HG03432 (cell line): ENCODE data around the gene PTPRM.

Experiments used
- ATAC-seq: cut with Tn5 transposase; IDR thresholded peaks from one replicate; pipeline ENCODE4 v1.9.1; 2021; ENCODE audit warnings: mild to moderate bottlenecking, moderate library complexity; ENCODE audit not compliant: unreplicated experiment

The PTPRM gene

DNA sequence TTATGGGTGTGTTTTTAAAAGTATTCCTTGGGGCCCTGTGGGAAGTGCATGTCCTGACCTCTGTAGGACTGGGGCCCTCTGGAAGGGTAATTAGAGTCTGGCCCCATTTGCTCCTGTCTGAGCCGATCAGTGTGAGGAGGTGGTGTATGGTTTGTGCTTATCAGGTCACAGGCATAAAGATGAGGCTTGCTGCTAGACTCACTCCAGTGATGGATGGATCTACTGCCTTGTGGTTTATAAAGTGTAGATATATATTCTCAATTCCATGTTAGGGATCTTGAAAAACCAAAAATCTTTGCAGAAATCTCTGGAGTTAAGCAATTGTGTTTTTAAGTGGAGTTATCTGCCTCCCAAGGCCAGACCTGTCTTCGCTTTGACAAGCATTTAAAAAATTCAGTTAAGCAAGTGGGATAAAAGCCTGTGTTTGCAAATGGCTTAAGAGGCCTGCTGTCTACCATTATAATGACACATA, 182.4 kb downstream of the PTPRM start:
- no peak for ATAC-seq

DNA sequence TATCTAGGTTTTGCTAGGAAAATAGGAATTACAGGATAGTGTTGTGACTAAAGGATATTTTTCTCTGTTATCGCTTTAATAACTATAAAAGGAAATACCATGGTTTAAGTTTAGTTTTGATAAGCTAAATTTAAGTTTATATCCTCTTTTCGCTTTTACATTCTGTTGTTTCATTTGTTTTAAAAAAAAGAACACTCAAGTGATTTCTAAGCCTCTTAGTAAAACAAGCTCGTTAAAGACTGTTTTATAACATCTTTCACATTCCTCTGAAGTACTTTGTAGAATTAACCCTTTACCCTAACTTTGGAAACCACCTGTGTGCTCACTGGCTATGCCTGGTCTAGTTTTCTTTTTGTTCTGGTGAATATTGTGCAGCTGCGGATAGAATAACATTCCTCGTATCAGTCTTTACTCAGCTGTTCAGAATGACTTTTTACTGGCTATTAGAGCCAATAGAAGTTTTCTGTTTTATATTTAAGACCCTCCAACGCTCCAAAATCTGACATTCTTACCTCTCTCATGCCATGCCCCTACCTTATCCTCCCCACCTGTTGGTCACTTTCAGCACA, 183.1 kb downstream of the PTPRM start:
- no peak for ATAC-seq

DNA sequence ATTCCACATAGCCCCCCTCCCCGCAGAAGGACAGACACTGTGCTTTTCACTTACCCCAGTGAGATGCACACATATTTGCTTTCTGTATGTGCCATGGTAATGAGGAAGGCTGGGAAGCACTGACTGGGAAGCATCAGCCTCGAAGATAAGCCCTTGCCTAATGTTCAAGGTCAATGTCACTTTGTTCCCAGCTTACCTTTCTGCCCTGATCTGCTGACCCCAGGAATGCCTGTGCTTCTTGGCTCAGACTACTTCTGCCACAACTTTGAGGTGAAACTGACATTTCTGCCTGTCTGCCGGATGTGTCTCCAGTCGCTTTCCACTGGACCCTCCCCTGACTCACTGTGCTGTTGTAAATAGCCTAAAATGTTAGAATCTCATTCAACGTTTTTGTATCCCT, 183.8 kb downstream of the PTPRM start:
- no peak for ATAC-seq

DNA sequence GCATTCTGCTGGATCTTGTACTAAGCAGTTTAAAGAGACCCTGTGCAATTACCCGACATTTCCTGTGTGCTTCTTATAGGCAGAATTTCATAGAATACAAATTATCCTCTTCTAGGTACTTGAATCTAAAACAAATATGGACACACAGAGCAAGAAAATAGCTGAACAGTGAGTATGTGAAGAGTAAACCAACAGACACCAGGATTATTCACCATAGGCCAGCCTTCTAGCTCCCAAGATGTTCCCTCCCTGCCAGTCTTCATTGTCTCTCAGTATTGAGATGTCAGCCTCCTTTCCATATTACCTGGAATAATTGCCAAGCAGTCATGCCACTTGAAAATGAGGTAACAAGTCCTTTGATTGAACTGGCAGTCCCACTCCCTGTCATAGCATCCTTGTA, 187.1 kb downstream of the PTPRM start:
- ATAC-seq, result no peak

DNA sequence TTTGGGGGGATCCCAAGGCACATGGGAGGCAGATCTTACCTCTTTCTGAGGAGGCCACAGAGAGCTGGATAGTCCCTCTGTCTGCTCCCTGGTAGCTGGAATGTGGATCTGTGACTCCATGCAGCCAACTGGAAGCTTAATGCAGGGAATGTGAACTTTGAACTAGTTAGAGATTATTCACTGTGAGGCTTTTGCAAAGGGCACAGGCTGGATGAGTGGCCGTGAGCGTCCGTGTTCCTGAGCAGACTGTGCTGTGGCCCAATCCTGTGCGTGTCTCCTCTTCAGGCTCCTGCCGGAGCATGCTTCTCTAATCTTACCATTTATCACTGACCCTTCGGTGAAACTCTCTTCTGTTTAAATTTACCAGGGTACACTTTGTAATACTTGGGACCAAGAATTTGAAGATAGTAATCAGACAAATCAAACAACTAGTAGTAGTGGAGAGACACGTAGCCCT, 187.6 kb downstream of the PTPRM start:
- ATAC-seq, result no peak

DNA sequence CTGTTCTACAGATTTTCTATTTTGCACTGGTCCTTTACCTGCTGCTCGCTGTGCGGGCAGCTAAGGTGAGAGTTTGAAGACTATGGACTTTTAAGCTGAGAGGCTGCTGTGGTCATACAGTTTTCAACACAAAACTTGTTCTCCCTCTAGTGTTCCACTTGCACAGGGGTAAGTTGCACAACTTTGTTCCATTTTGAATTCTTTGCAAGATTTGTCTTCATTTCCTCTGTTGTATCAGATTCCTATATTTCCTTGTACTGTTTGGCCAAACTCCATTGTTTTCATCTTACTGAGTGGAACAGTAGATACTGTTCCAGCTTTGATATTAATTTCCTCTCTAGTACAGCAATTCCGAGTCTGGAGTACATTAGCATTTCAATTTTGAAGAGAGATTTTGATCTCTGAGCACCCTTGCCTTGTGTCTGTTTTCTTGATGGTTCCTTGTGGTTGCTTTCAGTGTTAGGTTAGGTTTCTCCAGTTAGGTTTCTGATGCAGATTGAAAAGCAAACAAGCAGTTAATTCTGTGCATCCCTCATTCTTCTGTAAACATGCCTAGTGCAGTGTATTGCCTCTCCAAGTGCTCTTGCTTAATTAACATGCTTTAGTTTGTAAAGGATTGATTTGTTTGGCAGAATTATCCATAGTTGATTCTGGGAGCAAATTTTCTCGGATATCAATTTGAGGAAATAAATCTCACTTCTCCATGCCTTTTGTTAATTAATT, 188.8 kb downstream of the PTPRM start:
- ATAC-seq, result no peak

DNA sequence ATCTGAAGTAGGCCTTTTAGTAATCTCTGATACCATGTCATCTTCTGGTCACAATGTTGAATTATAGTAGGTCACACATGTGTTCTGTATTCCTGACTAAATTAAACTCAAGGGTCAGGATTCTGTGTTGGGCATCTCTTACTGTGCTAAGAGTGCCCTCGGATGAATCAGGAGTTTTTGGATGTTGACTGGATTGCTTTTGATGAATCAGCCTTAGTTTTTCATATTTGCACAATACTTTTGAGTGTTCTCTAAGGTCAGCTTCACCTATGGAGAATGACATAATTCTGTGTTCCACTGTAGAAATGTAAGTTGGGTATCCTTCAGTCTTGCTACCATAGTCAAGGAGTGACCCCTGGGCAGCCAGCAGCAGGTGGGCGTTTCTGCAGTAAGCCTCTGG, 190.1 kb downstream of the PTPRM start:
- ATAC-seq, result no peak

DNA sequence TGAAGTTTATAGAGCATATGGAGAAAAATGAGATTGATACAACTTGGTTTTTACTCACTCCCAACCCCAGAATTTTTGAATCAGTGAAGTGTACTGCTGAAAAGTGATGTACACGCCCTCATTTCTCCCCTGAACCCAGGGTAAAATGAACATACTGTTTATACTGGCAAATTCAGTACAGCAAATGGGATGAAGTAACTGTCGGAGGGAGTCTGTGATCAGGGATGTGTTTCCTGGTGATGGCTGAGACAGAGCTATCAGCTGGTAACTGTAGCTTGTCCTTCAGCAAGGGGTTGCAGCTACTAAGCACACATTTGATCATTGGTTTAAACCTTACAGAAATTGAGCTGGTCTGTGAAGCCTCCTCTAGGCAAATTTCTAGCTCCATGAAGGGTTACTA, 191.6 kb downstream of the PTPRM start:
- ATAC-seq, result no peak

DNA sequence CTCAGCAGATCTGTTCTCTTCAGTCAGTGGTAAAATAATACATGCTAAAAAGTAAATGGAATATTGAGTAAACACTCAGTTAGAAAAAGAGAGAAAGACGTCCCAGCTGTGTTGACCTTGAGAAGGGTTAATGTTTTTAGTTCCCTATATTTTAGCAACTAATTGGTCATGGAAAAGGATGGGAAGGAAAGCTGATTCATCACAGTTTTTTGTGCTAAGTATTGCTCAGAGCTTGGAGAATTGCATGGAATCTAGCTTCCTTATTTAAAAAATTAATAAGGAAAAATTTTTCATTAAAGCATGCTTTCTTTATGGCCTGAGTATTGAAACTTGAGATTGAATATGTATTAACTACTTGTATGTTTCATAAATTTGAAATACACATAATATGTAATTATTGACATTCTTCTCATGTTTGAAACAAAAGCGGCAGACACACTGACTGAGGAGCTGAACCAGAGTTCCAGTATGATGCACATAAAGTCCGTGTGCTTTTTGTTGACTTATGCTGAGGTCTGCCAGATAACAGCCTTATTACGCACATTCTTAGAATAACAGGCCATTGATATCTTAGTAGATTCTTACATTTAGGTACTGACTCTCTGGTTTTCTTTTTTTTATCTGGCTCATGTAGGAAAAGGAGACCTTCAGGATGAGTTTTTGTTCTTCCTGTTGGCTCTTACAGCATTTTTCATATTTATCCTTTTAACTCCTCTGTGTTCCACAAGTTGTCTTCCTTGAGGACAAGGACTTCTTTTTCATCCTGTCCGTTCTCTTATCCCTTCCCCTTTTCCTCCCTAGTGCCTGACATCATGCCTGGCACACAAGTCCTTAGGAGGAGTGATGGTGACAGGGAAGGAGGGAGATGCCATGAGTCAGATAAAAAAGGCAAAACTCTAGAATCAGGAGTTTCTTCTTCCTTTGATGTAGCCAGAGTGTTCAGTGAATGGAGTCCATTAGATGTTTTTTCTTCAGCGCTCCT, 194.1 kb downstream of the PTPRM start:
- no peak for ATAC-seq

DNA sequence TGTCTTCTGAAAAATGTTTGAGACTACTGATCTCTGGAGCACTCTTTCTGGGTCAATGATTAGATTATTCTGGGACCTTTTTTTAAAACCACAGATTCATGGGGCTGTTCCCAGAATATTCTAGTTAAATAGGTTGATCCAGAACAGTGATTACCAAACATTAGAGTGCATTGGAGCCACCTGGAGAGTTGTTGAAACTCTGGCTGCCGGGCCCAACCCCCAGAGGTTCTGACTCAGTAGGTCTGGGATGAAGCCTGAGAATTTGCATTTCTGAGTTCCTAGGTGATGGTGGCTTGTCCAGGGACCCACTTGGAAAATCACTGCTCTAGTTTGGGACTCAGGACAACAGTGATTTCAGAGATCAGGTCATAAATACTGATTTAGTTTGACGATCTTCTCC, 197.3 kb downstream of the PTPRM start:
- no peak for ATAC-seq

DNA sequence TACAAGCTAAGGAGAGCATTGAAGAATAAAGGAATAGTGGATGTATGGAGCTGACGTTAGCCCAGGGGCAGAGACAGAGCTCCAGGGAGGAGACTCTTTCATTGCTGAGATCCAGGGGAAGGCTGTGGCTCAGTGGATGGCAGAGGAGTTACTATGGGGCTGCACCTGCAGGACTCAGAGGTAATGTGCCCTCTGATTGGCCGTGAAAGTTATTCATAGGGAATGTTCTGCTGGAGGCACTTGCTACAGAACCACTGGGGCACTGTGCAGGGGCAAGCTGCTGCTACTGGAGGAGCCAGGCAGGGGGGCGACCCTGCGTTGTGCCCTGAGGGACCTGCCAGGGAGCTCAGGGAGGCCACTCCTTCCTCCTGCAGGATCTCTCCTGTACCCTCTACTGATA, 199.2 kb downstream of the PTPRM start:
- ATAC-seq, result no peak

DNA sequence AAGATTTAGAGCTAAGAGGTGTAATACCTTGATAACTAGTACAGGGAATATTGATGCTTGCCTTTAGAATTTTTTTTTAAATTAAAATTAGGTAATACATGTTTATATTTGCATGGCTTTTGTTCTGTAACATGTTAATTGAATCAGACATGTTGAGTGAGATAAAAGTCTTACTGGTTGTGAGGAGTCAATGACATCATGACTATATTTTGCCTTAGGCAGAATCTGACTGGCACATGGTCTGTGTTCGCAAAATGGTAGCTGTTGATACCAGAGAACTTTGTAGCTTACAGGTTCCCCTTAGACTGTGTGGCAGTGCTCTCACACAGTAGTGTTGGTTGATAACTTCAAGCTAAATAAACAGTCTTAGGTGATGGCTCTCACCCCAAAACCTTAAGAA, 199.7 kb downstream of the PTPRM start:
- ATAC-seq, result no peak

DNA sequence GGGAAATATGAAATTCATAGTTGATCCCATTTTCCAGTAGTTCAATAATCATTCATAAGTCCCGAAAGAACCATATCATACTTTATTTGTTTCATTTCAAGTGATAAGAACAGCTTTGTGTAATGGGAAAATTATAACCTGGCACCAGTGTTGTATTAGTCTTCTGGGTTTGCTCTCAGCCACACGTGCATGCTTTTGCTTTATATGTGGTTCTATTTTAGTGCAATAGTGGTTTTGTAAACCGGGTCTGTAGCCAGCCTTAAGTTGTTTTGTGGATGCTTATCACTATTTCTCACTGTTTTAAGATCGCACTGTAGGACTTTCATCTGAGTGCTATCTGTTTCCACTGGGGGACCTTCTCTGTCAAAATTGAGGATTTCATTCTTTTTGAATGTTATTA, 203.8 kb downstream of the PTPRM start:
- ATAC-seq, result no peak

DNA sequence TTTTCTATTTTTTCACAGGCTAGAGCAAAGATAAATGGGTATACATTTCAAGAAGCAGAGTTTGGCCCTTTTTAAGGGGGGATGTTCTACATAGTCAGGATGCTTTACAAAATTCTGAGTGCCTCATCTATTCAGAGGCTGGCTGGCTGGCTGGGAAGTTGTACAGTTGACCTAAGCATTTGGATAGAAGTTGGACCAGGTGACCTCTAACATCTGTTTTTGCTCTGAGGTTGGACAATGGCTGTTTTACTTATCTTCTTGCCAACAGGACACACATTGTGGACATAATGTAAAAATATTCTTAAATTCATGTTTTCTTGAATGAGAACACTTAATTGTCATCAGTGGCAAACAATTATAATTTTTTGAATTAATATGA, 205.4 kb downstream of the PTPRM start:
- no peak for ATAC-seq

DNA sequence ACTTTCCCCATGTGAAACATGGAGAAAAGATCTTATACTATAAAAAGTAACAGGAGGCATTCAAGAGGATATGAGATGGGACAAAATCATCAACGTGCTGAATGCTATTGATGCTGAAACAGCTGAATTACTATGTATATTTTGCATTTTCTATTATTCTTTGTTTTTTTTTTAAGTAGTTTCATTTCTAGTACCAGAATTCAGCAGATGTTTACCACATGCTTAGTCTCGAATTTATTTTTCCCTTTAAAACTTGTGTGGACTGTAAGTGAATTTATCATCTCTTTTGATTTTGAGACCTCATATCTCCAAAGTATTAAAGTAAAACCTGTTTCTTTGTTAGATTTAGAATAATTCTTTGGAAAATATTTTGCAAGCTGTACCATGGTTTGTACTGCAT, 205.8 kb downstream of the PTPRM start:
- no peak for ATAC-seq

DNA sequence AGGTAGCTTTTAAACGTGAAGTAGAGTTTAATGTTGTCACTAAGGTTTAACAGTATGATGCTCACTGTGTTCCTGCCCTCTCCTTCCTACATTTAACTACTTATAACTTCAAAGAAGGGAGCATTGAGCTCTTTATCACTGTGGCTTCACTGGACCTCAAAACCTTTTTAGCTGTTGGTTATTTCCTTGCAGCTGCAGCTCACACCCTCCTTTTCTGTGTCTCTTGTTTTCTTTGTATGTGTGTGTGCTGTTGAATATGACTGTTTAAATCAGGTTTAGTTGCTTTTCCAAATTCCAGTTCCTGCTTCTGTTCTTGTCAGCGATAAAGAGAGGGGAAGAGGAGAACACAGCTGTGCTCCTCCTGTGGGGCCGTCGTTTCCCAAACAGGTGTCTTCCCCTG, 208.0 kb downstream of the PTPRM start:
- no peak for ATAC-seq

DNA sequence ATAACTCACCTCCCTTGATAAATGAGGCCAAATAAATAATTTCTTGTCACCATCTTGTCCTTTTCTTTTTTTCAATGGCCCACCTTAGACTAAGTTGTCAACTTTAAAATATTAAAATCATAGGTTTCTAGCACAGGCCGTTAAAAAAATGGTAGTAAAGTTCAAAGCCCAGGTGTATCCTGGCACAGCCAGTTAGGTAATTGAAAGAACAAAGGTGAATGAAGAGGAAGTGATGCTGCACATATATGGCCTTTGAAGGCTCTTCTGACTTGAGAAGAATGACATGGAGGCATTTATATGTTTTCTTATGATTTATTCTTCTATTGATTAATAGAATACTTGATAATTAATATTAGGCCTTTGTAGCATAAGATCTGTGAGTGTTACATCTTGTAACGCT, 208.7 kb downstream of the PTPRM start:
- ATAC-seq, result no peak

DNA sequence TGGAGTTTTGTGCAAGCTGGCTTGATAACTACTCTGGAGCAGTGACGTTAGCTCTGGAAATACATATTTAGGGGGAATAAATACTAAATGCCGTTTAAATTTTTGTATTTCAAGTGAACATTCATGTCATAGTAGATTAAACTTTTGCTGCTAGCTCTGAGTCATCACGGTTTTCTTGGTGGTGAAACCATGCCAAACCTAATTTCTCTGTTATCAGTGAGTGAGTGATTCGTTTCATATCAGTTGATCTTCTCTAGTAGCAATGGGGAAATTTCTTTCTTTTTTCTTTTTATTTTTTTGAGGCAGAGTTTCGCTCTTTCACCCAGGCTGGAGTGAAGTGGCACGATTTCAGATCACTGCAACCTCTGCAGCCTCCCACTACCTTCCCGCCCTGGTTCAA, 211.1 kb downstream of the PTPRM start:
- no peak for ATAC-seq

DNA sequence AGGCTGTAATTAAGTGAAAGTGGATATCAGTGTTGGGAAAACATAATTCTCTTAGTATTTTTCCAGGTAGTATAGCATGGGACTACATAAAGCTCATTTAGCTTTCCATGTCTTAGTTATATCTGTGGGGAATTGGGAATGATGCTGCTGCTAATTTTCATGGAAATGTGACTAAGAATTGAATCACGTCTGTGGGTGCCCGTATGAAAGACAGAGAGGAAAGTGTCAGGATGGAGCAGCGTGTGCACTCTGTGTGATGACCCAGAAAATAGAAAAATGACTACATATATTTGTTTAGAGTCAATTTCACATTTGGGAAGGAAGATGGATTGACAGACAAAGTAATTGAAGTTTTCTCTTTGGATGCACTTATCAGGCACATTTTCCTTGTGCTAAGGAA, 212.1 kb downstream of the PTPRM start:
- ATAC-seq, result no peak

DNA sequence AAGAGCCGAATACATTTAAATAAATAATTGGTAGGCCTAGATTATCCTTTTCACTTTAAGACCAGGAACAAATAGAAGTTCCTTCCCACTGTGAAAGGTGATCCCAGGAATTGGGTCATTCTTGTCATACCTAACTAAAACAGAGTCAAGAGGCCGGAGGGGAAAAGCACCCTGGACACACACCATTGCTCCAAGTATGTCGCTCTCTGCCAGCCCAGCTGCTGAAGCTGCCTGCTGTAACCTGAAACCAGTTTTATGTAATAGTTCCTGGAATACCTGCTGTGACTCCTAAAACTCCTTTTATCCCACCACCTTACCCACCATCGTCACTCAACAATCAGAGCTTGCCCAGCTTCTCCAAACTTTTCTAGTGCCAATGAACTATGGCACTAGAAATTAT, 217.1 kb downstream of the PTPRM start:
- ATAC-seq, result no peak

DNA sequence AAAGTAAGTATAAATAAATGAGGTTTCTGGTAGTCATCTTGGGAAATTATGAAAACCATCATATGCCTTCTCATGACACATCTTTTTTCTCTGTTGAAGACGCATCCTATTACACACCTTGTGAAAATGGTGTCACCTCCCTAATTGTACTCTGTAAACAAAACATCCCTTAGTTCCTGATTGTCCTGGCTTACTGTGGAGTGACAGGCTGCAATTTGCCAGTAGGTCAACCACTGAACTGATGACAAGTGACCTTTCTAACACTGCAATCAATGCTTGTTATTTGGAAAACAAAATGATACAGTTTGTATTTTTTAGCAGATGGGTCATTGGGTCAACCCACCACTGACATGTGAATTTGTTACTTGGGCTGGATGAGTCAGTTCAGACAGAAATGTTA, 219.5 kb downstream of the PTPRM start:
- no peak for ATAC-seq

DNA sequence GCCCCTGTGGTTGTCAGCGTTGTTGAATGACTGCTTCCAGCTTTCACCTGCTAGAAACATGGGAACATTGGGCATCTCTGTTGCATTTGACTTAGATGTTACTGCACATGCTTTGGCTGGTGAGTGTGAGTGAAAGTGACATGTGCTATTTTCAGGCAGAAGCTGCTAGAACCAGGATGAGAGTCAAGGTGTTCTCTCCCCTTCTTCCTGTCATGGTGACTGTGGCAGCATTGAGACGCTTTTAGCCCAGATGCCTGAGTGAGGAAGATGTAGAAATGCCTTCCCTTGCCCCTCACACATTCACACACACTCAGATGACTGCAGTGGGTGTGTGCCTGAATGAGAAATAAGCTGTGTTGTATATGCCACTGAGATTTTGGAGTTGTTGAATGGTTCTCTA, 220.2 kb downstream of the PTPRM start:
- ATAC-seq, result no peak
